DND-41 (cell line): ENCODE measurements around the gene USP13.

Source experiments
- ATAC-seq: fragments of 200-7000 bp; cut with Tn5 transposase; 3 replicates; pipeline ENCODE4 v1.9.1; 2021; ENCODE audit warnings: low read depth; ENCODE audit not compliant: insufficient read depth
- DNase-seq: peaks from one replicate; pipeline ENCODE4 v3.0.0-alpha.2; 2020
- H2AFZ ChIP-seq: 2 replicates; pipeline ENCODE4 v1.6.0; 2012; ENCODE audit warnings: low read depth, low read length
- H3K27ac ChIP-seq: 2 replicates; pipeline ENCODE4 v1.5.1; 2012; ENCODE audit warnings: low read length, inconsistent platforms
- H3K27me3 ChIP-seq: fragments of 200-600 bp; sonication (generic); 2 replicates; pipeline ENCODE4 v1.6.0; 2012; ENCODE audit warnings: low read length, mild to moderate bottlenecking, inconsistent platforms; ENCODE audit not compliant: insufficient read depth, poor library complexity
- H3K36me3 ChIP-seq: 2 replicates; pipeline ENCODE4 v1.5.1; 2012; ENCODE audit warnings: low read length, inconsistent platforms; ENCODE audit not compliant: insufficient read depth
- H3K4me1 ChIP-seq: 2 replicates; pipeline ENCODE4 v1.5.1; 2012; ENCODE audit warnings: mild to moderate bottlenecking, low read length; ENCODE audit not compliant: insufficient read depth
- H3K4me2 ChIP-seq: 2 replicates; pipeline ENCODE4 v1.6.0; 2012; ENCODE audit warnings: mild to moderate bottlenecking, moderate library complexity, low read length, inconsistent platforms; ENCODE audit not compliant: insufficient read depth
- H3K4me3 ChIP-seq, 2 experiments: fragments of 200-600 bp in 1 of 2; shearing (Covaris generic) in 1 of 2; 2 replicates each; pipeline ENCODE4 v1.5.1; 2012 to 2016; ENCODE audit warnings: inconsistent platforms in 2 of 2, low read length in 2 of 2, mild to moderate bottlenecking in 2 of 2, low read depth in 1 of 2, moderate library complexity in 1 of 2
- H3K79me2 ChIP-seq: 2 replicates; pipeline ENCODE4 v1.6.0; 2012; ENCODE audit warnings: low read length, inconsistent platforms; ENCODE audit not compliant: insufficient read depth
- H3K9ac ChIP-seq: 2 replicates; pipeline ENCODE4 v1.6.0; 2012; ENCODE audit warnings: low read depth, mild to moderate bottlenecking, inconsistent platforms, low read length, moderate library complexity
- H3K9me3 ChIP-seq: 2 replicates; pipeline ENCODE4 v1.5.1; 2012; ENCODE audit warnings: low read length, moderate library complexity, mild to moderate bottlenecking, inconsistent platforms; ENCODE audit not compliant: insufficient read depth, severe bottlenecking
- H4K20me1 ChIP-seq: 2 replicates; pipeline ENCODE4 v1.6.0; 2012; ENCODE audit warnings: low read length; ENCODE audit not compliant: insufficient read depth
- EZH2 ChIP-seq: IDR thresholded peaks from 3 replicates; pipeline ENCODE4 v1.6.1; 2012; ENCODE audit warnings: borderline replicate concordance, low read depth, mild to moderate bottlenecking, moderate library complexity, low read length, inconsistent platforms; ENCODE audit not compliant: severe bottlenecking
- TF ChIP-seq, protein P1 (sequence below): IDR thresholded peaks from 2 replicates; pipeline ENCODE4 v1.5.1; 2012; ENCODE audit warnings: borderline replicate concordance, low read length, moderate library complexity, mild to moderate bottlenecking; ENCODE audit not compliant: poor library complexity, severe bottlenecking; ENCODE audit errors: extremely low read depth

Gene USP13

GRCh38 chr3:179797192-179797591, 144.4 kb downstream of the USP13 start:
- TF ChIP-seq, protein P1, sequence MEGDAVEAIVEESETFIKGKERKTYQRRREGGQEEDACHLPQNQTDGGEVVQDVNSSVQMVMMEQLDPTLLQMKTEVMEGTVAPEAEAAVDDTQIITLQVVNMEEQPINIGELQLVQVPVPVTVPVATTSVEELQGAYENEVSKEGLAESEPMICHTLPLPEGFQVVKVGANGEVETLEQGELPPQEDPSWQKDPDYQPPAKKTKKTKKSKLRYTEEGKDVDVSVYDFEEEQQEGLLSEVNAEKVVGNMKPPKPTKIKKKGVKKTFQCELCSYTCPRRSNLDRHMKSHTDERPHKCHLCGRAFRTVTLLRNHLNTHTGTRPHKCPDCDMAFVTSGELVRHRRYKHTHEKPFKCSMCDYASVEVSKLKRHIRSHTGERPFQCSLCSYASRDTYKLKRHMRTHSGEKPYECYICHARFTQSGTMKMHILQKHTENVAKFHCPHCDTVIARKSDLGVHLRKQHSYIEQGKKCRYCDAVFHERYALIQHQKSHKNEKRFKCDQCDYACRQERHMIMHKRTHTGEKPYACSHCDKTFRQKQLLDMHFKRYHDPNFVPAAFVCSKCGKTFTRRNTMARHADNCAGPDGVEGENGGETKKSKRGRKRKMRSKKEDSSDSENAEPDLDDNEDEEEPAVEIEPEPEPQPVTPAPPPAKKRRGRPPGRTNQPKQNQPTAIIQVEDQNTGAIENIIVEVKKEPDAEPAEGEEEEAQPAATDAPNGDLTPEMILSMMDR: no peak
- no peak for TF ChIP-seq EZH2
- no peak overlapping the region for H3K4me3 ChIP-seq
- peaks cover 31% of the 10 kb centered on the region for H3K36me3 ChIP-seq
- H3K9me3 ChIP-seq: no peaks in the 10 kb centered on the region
- no peak for DNase-seq
- H3K27me3 ChIP-seq: no peaks in the 10 kb centered on the region
- H3K9ac ChIP-seq: no peak overlapping the region
- no peaks in the 10 kb centered on the region for H3K79me2 ChIP-seq
- no peak for ATAC-seq
- H2AFZ ChIP-seq: no peak overlapping the region
- H3K27ac ChIP-seq: no peak overlapping the region
- no peaks in the 10 kb centered on the region for H3K4me1 ChIP-seq
- no peak overlapping the region for H3K4me2 ChIP-seq
- H4K20me1 ChIP-seq: no peaks in the 10 kb centered on the region

- Histone ChIP-seq H3K36me3 (peaks cover 56% of the 10 kb centered on the region), H3K9me3 (no peaks in the 10 kb centered on the region), H3K4me1 (no peaks in the 10 kb centered on the region), H3K27ac (no peak overlapping the region), H3K4me2 (no peak overlapping the region), H2AFZ (no peak overlapping the region), H3K4me3 (no peak overlapping the region), H3K9ac (no peak overlapping the region), H4K20me1 (no peaks in the 10 kb centered on the region), H3K27me3 (no peaks in the 10 kb centered on the region), H3K79me2 (no peaks in the 10 kb centered on the region)
- DNase-seq (no peak), ATAC-seq (no peak)
- TF ChIP-seq EZH2: no peak
- TF ChIP-seq, protein P1: no peak
Measured at GRCh38 chr3:179801263-179801662, 148.4 kb downstream of the USP13 start.

- TF ChIP-seq, protein P1: no peak
- TF ChIP-seq EZH2: no peak
- Histone ChIP-seq H3K27me3 (no peaks in the 10 kb centered on the region), H3K36me3 (peaks cover 60% of the 10 kb centered on the region), H3K4me1 (no peaks in the 10 kb centered on the region), H2AFZ (no peak overlapping the region), H4K20me1 (no peaks in the 10 kb centered on the region), H3K27ac (no peak overlapping the region), H3K9me3 (no peaks in the 10 kb centered on the region), H3K79me2 (no peaks in the 10 kb centered on the region), H3K4me3 (no peak overlapping the region), H3K9ac (no peak overlapping the region), H3K4me2 (no peak overlapping the region)
- DNase-seq: no peak
- no peak for ATAC-seq
Measured at GRCh38 chr3:179801856-179802255, 149.0 kb downstream of the USP13 start.

DNA sequence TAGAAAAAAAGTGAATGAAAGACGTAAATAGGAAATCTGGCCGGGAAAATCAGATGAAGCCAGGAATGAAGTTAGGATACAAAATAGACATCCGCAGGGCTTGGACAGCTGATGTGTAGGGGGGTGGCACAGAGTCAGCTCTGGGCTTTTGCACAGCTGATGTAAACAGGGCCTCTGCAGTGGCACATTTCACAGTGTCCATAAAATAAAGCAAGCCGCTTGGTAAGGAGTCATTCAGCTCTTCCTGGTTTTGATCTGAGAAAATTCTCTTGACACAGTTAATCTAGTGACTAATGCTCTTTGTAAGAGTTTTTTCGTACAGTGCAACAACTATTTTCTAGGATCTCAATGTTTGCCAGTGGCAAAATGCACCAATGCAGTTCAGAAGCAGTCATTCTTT, 153.3 kb downstream of the USP13 start:
- no peak overlapping the region for H2AFZ ChIP-seq
- H3K9me3 ChIP-seq: no peaks in the 10 kb centered on the region
- no peaks in the 10 kb centered on the region for H3K27me3 ChIP-seq
- H3K79me2 ChIP-seq: no peaks in the 10 kb centered on the region
- H3K36me3 ChIP-seq: peaks cover 76% of the 10 kb centered on the region
- no peaks in the 10 kb centered on the region for H4K20me1 ChIP-seq
- H3K4me1 ChIP-seq: no peaks in the 10 kb centered on the region
- H3K9ac ChIP-seq: no peak overlapping the region
- no peak overlapping the region for H3K27ac ChIP-seq
- no peak for TF ChIP-seq EZH2
- TF ChIP-seq, protein P1: no peak
- no peak overlapping the region for H3K4me2 ChIP-seq
- DNase-seq (no peak), ATAC-seq (no peak)
- H3K4me3 ChIP-seq: no peak overlapping the region
